HG02852 (cell line): ENCODE measurements around the gene STK11IP.

ENCODE experiments used
- ATAC-seq: cut with Tn5 transposase; IDR thresholded peaks from one replicate; pipeline ENCODE4 v1.9.1; 2021; ENCODE audit warnings: mild to moderate bottlenecking, moderate library complexity; ENCODE audit not compliant: unreplicated experiment

The STK11IP gene

GRCh38 chr2:219561179-219562048 lies 36.2 kb upstream of the STK11IP start:
- ATAC-seq, result no peak

DNA sequence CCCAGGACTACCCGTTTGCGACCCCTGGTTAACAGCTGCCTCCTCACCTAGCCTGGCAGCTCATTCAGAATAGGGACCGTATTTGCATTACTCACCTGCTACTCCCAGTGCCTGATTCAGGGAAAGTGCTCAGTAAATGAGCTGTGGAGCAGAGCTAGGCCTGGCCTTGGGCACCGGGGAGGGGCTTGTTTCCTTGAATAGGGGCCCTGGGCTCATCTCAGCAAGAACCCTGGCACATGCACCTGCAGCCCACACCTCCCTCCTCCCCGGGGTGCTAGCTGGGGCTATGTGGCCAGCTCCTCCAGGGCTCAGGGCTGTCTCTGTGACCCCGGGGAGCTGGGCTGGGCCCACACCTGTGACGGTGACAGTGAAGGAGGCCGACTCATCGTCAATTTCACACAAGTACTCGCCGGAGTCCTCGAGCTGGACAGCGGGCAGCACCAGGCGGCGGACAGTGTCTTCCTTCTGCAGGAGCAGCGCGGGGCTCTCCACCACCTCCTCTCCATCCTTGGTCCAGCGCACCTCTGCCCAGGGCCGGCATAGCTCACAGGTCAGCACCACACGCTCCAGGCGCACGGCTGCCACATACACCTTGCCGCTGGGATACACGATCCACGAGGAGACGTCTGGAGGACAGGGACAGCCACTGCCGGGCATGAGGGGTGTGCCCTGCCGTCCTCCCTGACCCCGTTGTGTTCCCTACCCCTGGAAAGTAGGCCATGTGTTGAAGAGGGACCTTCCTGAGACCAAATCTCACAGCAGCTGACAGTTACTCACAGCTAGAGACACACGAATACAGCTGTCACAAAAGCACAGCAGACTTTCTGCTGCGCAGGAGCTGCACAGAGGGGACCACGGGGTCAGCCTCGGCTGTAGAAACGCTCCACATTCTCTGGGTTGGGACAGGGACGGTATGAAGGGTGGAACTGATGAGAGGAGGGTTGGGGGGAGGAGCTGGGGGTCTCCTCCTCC lies 35.3 kb upstream of the STK11IP start:
- no peak for ATAC-seq

DNA sequence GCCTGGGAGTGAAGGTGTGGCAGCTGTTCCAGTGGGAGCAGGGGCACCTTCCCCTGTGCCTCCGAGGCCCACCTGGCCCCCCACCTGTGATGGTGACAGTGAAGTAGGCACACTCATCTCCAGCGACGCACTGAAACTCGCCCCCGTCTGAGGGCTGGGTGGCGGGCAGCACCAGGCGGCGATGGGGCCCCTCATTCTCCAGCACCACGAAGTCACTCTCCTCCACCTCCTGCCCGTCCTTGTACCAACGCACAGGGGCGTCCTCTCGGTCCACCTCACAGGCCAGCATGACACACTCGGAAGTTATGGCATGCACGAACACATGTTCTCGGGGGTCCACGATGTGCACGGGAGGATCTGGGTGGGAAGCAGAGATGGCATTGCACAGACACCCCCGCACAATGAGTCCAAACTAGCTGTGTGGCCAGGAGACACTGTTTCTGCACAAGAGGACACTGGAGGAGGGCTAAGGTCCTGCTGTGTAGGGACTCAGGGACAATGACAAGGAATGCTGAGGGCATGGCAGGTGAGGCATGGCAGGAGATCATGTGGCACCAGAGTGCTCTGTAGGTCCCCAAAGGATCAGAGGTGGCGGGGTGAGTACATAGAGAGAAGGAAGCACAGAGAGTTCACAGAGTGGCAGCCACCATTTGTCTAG lies 34.3 kb upstream of the STK11IP start:
- ATAC-seq, result no peak

- no peak for ATAC-seq
Measured at GRCh38 chr2:219565130-219566080, 32.3 kb upstream of the STK11IP start.

- ATAC-seq, result no peak
Measured at GRCh38 chr2:219566640-219567039, 31.0 kb upstream of the STK11IP start.

DNA sequence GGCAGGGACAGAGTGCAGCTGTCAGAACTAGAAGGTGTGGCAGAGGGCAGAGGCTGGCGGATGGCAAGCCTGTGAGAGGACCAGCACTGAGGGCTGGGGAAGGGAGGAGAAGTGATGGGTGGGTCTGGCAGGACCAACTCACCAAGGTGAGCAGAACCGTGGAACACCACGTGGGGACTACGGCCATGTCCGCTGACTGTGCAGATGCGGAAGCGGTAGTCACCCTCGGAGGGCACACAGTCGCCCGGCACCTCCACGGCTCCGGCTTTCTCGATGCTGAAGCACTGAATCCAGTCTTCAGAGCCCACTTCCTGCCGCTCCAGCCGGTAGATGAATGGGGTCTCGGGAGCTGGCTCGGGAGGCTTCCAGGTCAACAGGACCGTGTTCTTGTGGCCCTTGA lies 30.5 kb upstream of the STK11IP start:
- no peak for ATAC-seq

DNA sequence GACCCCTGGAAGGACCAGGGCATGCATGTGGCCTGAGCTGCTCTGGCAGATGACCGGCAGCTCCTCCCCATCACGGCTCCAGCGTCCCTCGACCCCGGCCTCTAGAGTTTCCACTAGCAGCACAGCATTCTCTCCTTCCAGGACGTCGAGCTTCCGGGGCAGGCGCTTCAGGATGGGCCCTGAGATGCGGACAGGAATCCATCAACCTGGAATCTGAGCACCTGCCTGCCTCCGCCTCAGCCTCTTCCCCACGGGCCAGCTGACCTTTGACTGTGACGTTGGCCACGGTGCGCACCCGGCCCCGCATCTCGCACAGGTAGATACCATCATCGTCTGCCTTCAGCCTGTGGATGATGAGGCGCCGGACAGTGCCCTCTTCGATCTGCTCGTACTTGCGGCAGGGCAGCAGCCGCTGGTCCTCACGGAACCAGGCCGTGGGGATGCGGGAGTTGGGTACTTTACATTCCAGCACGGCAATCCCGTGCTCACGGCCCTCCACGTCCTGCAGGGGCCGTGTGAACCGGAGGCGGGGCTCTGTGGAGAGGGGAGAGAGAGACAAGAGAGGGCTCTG lies 29.8 kb upstream of the STK11IP start:
- no peak for ATAC-seq

GRCh38 chr2:219569041-219569440 lies 28.6 kb upstream of the STK11IP start:
- no peak for ATAC-seq

- no peak for ATAC-seq
Measured at GRCh38 chr2:219569635-219570034, 28.0 kb upstream of the STK11IP start.

- no peak for ATAC-seq
Measured at GRCh38 chr2:219570194-219570923, 27.3 kb upstream of the STK11IP start.

GRCh38 chr2:219570924-219571310 lies 26.7 kb upstream of the STK11IP start:
- no peak for ATAC-seq

DNA sequence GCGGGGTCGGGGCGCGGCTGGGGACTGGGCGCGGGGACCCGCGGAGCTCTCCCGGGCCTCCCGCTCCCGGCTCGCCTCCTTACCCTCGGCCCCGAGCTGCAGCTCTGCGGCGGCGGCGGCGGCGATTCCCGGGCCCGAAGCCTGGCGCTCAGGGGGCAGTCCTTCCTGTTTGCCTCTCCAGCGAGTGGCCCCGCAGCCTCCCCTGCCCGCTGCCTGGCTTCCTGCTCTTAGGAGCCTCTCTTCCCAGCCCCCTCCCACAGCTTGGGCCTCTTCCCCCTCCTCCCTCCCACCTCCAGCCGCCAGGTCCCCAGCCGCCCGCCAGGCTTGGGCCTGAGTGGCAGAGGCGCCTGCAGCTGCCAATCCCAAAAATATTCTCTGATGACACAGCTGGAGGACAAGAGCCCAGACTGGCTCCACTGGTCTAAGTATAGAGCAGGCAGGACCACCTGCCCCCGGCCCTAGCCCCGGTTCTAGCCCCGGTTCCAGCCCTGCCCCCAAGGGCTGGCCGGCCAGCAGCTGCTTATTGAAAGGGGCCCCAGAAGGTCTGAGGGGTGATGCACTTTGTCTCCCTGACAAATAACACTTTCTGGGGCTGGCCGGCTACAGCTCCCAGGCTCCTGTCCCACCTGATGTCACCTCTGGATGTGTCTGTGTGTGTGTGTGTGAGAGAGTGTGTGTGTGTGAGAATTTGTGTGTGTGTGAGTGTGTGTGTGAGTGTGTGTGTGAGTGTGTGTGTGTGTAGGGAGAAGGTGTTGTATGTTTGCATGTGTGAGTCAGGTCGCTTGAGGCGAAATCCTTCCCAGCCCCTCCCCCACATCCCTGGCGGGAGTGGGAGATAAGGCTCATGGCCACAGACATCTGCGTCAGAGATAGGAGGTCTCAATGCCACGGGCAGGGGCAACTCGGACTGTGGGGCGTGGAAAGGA lies 26.1 kb upstream of the STK11IP start, which contains the start of gene OBSL1:
OBSL1 (minus strand) TSS at position 229 of the 926 bp plus-strand sequence. CDS start 307 bp downstream, outside the sequence.
- ATAC-seq, result no peak

DNA sequence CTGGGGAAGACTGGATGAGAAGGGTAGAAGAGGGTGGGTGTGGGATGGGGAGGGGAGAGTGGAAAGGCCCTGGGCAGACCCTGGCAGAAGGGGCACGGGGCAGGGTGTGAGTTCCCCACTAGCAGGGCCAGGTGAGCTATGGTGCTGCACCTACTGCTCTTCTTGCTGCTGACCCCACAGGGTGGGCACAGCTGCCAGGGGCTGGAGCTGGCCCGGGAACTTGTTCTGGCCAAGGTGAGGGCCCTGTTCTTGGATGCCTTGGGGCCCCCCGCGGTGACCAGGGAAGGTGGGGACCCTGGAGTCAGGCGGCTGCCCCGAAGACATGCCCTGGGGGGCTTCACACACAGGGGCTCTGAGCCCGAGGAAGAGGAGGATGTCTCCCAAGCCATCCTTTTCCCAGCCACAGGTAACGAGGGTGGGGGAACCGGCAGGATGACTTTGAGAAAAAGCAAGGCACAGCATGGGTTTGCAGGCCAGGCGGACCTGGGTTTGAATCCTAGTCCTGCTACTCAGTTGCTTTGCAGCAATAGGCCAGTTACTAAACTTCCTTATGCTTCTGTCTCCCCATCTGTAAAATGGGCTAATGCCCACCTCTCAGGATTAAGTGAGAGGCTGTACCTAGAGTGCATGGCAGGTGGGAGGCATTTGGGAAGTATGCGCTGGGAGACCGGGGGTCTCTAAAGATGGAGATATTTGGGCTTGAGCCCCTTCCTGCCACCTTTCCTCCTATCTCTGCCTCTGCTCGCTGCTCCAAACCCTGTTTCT lies 25.2 kb upstream of the STK11IP start, which contains the start of gene INHA:
INHA (plus strand) TSS at position 74 of the 765 bp plus-strand sequence; CDS start at position 139, 65 bp downstream.
- no peak for ATAC-seq

DNA sequence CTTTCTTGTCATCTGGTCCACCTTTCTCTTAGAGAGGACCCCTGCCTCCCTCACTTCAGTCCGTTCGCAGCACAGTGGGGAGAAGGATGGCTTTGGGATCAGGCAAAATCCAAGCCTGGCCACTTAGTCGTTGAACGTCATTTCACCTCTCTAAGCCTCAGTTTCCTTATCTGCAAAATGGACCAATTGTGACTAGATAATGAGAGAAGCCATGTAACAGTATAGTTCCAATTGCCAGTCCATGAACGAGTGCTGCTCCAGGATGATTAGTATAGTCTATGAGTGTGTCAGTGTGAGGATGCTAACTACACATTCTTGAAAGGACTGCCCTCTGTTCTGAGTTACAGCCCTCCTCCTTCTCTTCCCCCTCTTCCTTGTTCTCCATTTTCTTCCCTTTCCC lies 24.5 kb upstream of the STK11IP start:
- no peak for ATAC-seq

DNA sequence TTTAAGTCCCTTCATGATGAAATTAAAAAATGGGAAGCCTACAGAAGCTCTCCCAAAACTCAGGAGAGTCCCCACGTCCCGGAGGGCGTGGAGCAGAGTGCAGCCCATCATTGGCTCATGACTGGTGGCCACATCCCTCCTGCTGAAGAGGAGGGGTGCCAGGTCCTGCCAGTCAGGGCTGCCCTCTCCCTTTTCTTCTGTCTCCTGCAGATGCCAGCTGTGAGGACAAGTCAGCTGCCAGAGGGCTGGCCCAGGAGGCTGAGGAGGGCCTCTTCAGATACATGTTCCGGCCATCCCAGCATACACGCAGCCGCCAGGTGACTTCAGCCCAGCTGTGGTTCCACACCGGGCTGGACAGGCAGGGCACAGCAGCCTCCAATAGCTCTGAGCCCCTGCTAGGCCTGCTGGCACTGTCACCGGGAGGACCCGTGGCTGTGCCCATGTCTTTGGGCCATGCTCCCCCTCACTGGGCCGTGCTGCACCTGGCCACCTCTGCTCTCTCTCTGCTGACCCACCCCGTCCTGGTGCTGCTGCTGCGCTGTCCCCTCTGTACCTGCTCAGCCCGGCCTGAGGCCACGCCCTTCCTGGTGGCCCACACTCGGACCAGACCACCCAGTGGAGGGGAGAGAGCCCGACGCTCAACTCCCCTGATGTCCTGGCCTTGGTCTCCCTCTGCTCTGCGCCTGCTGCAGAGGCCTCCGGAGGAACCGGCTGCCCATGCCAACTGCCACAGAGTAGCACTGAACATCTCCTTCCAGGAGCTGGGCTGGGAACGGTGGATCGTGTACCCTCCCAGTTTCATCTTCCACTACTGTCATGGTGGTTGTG lies 23.0 kb upstream of the STK11IP start:
- ATAC-seq, result no peak
